KOPT-K1 (cell line): ENCODE results near the gene TRPM6.

Experiments used
- H3K27ac ChIP-seq: fragments of 200-600 bp; sonication (generic); 2 replicates; pipeline ENCODE4 v1.5.1; 2016; ENCODE audit warnings: antibody characterized with exemption, mild to moderate bottlenecking, low read depth, low read length; ENCODE audit not compliant: poor library complexity, severe bottlenecking
- H3K36me3 ChIP-seq: fragments of 200-600 bp; sonication (generic); 2 replicates; pipeline ENCODE4 v1.5.1; 2017; ENCODE audit warnings: antibody characterized with exemption, mild to moderate bottlenecking, low read length, moderate library complexity; ENCODE audit not compliant: insufficient read depth
- H3K9me3 ChIP-seq: fragments of 200-600 bp; sonication (generic); 2 replicates; pipeline ENCODE4 v1.5.1; 2017; ENCODE audit warnings: antibody characterized with exemption, low read length, mild to moderate bottlenecking; ENCODE audit not compliant: insufficient read depth, poor library complexity, severe bottlenecking

Gene TRPM6

DNA sequence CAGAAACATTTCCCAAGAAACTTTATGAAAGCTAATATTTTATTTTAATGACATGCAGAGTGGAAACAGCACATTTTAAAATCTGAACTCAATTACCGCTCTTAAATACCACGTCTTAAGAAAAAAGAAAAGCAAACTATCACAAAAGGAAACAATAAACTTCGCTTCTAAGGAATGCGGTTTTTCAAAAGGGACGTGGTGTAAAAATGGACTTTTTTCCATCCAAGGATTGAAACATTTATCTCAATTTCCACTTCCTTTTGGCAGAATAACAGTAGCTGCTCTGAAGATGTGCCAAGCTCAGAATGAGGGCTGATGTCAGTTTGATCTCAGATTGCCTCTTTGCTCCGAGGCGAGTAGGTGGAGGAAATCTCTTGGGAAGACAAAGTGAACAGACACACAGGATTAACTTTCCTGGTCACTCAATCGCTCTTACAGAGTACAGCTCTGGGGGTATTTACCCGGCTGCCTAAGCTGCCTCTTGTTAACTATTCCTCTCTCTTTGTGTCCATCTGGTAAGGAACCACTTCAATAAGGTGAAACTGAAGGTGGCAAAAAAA is 158.5 kb downstream of the TRPM6 start:
- Histone ChIP-seq H3K36me3 (no peaks in the 10 kb centered on the region), H3K9me3 (no peaks in the 10 kb centered on the region), H3K27ac (no peak overlapping the region)

DNA sequence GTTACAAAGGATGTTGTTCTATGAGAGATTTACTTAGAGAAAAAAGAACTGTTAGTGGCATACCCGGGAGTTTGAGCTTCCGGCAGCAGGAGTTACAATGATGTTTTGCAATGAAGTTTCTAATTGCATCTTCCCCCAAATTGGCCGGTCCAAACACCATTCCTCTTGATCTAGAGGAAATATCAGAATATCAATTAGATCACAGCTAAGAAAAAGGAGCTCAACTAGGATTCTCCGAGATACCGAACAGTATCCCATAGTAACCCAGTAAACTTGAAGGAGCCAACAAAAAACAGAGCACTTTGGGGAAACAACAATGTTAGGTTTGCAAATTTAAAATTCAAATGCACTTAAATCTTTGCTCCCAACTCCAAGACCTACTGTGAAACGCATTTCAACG is 159.5 kb downstream of the TRPM6 start:
- no peaks in the 10 kb centered on the region for H3K36me3 ChIP-seq
- H3K9me3 ChIP-seq, result no peaks in the 10 kb centered on the region
- H3K27ac ChIP-seq, result no peak overlapping the region

DNA sequence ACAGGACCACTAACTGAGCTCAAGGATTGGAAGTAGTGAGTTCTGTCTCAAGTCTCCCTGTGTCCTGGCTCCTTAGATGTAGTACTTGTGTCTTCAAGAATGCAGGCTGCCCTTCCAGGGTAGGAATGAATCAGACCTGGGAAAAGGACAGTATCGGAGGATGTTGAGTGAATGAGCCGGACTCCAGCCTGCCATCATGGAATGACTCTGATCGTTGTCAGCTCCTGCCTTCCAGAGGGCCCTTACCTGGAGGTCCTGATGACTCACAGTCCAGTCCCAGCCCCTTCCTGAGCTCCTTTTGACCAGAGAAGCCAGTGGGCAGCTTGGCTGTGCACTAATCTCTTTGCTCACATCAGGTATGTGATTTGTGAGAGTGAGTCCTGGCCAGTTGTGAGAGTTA is 161.1 kb downstream of the TRPM6 start:
- Histone ChIP-seq H3K27ac (no peak overlapping the region), H3K36me3 (no peaks in the 10 kb centered on the region)

DNA sequence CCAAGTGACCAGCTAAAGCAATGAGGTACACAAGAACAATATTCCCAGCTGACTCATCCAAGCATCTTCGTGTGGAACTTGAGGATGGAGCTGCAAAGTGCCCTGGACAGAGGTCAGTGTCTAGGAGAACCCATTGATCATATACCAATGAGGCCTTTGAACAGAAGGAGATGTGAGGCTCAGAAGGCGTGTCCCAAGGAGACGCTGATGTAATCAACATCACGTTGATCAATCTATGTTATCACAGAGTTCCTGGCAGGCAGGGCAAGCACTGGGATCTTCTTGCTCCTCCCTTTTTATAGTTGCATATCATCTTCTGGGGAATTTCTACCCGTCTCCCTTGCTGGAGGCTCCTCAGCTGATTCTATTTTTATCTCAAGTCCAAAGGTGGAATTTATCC is 163.4 kb downstream of the TRPM6 start:
- Histone ChIP-seq H3K36me3 (no peaks in the 10 kb centered on the region), H3K27ac (no peak overlapping the region)

More for the DNA sequence above, 161.1 kb downstream of the TRPM6 start:
- H3K9me3 ChIP-seq, result no peaks in the 10 kb centered on the region

DNA sequence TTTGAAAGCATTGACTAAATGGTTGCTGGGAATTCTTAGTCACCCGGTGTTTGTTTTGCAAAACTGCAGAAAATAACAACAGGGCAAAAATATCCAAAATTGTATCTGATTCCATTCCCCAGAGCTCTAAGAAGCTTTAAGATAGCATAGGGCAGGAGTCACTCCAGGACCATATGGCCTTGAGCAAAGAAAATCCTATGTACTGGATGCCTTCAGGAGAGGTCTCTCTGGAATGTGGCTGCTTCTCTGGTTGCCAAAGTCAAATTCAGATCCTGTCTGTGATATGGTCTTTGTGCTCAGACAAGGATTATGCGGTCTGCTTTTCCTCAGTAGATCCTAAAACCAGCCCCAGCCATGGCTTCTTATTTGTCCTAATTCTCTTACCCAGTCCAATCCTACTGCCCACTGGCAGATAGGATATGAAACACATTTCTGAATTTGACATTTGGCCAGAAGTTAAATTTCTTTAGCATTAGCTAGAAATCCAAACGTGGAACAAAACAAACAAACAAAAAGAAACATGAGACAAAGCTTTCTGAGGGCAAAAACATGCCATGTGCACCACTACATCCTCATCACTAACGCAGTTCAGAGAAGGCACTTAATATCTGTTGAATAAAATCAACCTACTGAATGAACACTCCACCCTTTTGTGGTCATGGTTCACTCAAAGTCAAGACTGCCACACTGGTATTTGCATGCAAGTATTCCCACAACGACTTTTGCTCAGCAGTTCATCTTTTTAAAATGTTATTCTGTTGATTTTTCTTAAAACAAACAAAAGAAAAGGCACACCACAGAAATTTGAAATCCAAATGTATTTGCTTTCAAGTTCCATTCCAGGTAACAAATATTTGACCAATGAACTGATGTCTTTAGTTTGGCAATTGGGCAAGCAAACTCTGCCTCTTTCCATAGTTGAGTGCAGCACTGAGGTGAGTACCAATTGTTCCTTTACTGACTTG is 165.7 kb downstream of the TRPM6 start:
- no peaks in the 10 kb centered on the region for H3K36me3 ChIP-seq
- no peaks in the 10 kb centered on the region for H3K9me3 ChIP-seq
- H3K27ac ChIP-seq, result no peak overlapping the region

More for the DNA sequence above, 163.4 kb downstream of the TRPM6 start:
- H3K9me3 ChIP-seq, result no peaks in the 10 kb centered on the region

DNA sequence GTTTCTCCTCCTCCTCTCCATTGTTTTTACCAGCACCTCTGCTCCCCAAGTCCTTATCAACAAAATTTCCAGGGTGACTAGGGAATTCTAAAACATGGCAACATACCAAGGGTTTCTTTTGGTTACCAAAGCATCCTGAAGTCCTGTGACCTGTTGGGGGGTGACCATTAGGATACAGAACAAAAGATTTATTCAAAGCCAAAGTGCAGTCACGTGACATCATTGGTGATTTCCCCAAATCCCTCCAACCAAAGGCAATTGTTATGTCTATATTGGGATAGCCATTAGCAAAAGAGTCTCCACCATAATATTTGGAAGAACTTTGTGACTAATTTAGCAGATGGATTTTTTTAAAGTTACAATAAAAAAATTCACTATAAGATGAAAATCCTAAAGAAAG is 168.4 kb downstream of the TRPM6 start:
- no peaks in the 10 kb centered on the region for H3K9me3 ChIP-seq
- H3K36me3 ChIP-seq, result no peaks in the 10 kb centered on the region
- no peak overlapping the region for H3K27ac ChIP-seq

DNA sequence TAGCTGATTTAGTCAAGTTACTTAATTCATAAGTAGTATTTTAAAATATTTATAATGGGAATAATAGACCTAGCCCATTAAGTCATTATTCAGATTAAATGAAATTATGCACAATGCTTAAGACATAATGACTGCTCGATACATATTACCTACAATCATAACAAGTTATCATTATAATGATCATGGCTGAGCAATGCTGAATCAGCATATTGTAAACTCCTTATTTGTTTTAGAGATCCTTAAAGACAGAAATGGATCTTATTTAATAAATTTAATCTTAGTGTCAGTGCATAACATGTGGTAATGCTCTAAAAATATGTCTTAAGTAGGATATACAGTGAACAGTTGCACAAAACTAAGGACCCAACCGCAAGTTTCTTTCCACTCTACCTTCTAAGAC is 169.0 kb downstream of the TRPM6 start:
- no peaks in the 10 kb centered on the region for H3K36me3 ChIP-seq
- no peaks in the 10 kb centered on the region for H3K9me3 ChIP-seq
- no peak overlapping the region for H3K27ac ChIP-seq

DNA sequence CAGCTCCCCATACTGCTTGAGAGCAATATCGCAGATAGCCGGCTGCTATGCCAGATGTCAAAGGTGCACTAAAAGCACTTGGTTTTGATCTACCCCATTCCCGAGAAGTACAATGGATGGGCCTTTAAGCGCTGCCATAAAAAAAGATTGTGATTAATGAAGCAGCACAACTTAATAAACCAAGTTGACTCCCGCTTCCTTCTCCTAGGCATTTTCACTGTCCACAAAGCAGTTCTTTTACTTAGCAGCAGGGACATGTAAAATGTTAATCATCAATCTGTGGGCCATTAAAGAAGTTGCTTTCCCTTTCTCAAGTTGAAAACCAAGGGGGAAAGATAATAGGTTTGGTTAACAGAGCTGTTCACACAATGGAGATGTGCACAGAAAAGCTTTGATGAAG is 176.4 kb downstream of the TRPM6 start:
- Histone ChIP-seq H3K9me3 (no peaks in the 10 kb centered on the region), H3K27ac (no peak overlapping the region), H3K36me3 (no peaks in the 10 kb centered on the region)

DNA sequence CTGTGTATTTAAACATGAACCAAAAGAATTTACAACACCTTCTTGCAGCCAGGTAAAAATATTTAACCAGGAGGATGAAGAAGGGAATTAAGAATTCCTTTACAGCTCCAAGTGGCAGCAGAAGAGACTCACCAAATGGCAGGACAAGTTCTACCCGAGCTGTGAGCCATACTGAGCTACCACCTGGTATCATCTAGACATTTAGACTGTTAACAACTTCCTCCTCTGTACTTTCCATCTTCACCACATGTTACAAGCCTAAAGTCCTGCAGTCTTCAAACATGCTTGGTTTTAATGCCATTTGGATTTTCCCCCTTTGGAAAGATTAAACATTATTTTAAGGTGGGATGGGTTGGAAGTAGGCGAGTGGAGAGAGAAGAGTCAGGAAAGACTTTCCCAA is 190.2 kb downstream of the TRPM6 start:
- no peaks in the 10 kb centered on the region for H3K36me3 ChIP-seq
- H3K27ac ChIP-seq, result no peak overlapping the region
- H3K9me3 ChIP-seq, result no peaks in the 10 kb centered on the region

DNA sequence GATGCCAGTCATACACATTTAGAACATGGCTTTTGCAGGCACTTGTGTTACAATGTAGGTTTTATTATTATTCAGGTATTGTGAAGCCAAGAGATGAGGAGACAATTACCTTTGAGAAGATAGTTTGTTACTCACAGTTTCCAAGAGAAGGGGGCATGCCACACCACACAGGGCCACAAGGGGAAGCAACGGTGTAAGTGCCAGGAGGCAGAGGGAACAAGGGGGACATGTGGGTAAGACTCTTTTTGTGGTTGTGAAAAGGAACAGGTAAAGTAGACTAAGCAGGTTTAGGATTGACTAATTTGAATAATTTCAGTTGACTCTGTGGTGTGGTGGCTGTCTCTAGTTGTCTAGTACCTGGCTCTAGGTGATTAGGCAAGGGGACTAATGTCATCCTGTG is 191.2 kb downstream of the TRPM6 start:
- Histone ChIP-seq H3K27ac (no peak overlapping the region), H3K36me3 (no peaks in the 10 kb centered on the region)

DNA sequence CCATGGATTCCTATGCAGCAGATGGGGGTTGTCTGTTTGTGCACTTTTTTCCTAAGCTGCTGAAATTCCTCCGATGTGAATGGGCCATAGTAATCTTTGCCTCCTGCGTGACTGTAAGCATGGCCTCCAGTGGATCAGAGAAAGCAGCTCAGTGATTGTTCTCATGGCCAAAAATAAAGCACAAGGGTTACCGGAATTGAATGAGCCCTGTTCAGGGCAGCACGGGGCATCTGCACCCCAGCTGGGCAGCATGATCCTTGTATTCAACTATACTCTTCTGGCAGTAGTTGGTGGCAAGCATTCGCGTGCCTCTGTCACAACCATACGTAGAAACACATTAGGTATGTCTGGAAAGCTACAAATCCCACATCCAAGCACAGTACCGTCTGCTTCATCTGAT is 196.7 kb downstream of the TRPM6 start:
- H3K36me3 ChIP-seq, result no peaks in the 10 kb centered on the region
- no peaks in the 10 kb centered on the region for H3K9me3 ChIP-seq
- H3K27ac ChIP-seq, result no peak overlapping the region

More for the DNA sequence above, 191.2 kb downstream of the TRPM6 start:
- no peaks in the 10 kb centered on the region for H3K9me3 ChIP-seq

DNA sequence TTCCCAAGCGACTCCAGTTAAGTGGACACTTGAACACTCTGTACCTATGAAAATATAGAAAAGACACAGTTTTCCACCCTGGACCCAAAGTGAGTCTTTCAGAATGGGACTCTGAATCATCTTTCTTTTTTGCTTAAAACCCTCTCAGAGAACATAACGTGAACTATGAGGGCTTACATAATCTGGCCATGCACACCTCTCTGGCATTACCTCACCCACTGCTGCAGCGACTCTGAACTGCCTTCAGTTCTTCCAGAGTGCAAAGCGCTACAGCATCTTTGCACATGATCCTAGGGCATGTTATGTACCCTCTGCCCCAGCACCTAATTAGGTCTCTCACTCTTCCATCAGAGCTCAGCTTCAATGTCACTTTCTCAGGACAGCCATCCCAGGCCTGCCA is 204.4 kb downstream of the TRPM6 start:
- Histone ChIP-seq H3K36me3 (no peaks in the 10 kb centered on the region), H3K27ac (no peak overlapping the region), H3K9me3 (no peaks in the 10 kb centered on the region)

DNA sequence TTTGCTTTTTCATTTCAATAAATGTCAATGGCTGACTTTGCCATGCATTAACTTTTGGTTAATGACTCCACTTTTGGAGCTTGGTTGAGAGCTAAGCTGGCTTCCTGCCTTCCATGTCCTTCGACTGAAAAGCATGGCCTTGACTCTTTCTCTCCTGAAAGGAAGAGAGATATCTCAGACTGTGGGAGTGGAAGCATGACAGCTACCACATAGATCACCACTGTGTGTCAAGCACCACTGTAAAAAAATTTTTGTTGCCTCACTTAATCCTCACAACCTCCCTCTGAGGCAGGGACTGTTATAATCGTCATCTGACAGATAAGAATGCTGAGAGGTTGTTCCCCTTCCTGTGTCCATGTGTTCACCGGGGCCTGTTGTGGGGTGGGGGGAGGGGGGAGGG is 205.8 kb downstream of the TRPM6 start:
- Histone ChIP-seq H3K9me3 (no peaks in the 10 kb centered on the region), H3K36me3 (no peaks in the 10 kb centered on the region), H3K27ac (no peak overlapping the region)

DNA sequence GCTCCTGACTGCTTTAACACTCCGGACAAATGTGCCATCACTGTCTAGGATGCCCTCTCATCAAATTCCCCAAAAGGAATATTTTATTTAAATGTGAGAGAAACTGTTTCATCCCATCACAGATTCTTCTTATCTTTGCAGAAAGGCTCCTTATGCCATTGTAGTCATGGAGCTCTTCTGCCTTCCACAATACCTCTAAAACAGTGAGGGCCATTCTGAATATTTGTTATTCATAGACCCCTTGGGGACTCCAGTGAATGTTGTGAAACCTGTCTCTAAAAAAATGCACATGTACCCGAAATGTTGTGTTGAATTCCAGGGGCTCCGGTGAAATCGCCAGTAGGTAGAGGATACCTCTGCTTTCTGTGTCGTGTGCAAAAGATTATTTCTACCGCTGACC is 213.6 kb downstream of the TRPM6 start:
- no peak overlapping the region for H3K27ac ChIP-seq
- no peaks in the 10 kb centered on the region for H3K36me3 ChIP-seq

More for the DNA sequence above, 213.6 kb downstream of the TRPM6 start:
- H3K9me3 ChIP-seq, result no peaks in the 10 kb centered on the region
